ENCODE results near the gene CORO1C. TPM values are rescaled to one million over a fixed set of nuclear protein-coding genes. Genes with fewer than 3 reads are reported as not detected.

Gene CORO1C
- total and polyA plus RNA-seq, 9 of the 15 experiments (the other 6 are each of a cell fraction or from before 2014, with no cell fraction given), result 55.2 to 280 (median 150) TPM

- TF ChIP-seq GTF2A2 (tag; IDR thresholded peaks at IDR 0.05), result no peak
- TF ChIP-seq BCOR (IDR thresholded peaks at IDR 0.05), result no peak
- peak; percentile 43 for TF ChIP-seq SAP30 (IDR thresholded peaks at IDR 0.05; ENCODE audit: borderline replicate concordance, insufficient read depth, low read depth, low read length, poor library complexity, severe bottlenecking)
- peak; percentile 13; the same call in 1 of the 2 replicates for TF ChIP-seq REST (IDR thresholded peaks at IDR 0.05; ENCODE audit: borderline replicate concordance)
- 0 out of 2 replicates have a peak, but pooled peaks have one; percentile 37 for TF ChIP-seq REST (CRISPR knock-in tag; IDR thresholded peaks at IDR 0.05; ENCODE audit: low read depth)
- no peak for TF ChIP-seq E2F3 (CRISPR knock-in tag; IDR thresholded peaks at IDR 0.05)
- no peak for TF ChIP-seq ZNF174 (CRISPR knock-in tag; IDR thresholded peaks at IDR 0.05)
- 0 out of 2 replicates have a peak, but pooled peaks have one; percentile 9 for TF ChIP-seq ZNF830 (CRISPR knock-in tag; IDR thresholded peaks at IDR 0.05)
- TF ChIP-seq SMARCB1 (IDR thresholded peaks at IDR 0.05; ENCODE audit: insufficient read length, low read depth), result no peak
- TF ChIP-seq HDAC3 (IDR thresholded peaks at IDR 0.05; ENCODE audit: borderline replicate concordance, partially characterized antibody), result peak; percentile 20
- peak; percentile 8; the same call in 1 of the 2 replicates for TF ChIP-seq TFE3 (CRISPR knock-in tag; IDR thresholded peaks at IDR 0.05)
- TF ChIP-seq ZNF12 (CRISPR knock-in tag; IDR thresholded peaks at IDR 0.05), result no peak
- TF ChIP-seq HMBOX1 (IDR thresholded peaks at IDR 0.05), result no peak
- TF ChIP-seq ZBTB9 (CRISPR knock-in tag; IDR thresholded peaks at IDR 0.05), result 0 out of 2 replicates have a peak, but pooled peaks have one; percentile 59
- TF ChIP-seq GATAD2B (IDR thresholded peaks at IDR 0.05; ENCODE audit: borderline replicate concordance), result peak; percentile 57; the same call in 1 of the 2 replicates
- TF ChIP-seq EGR1 (conservative IDR thresholded peaks at IDR 0.05), result no peak
Measured at GRCh38 chr12:108691175-108691997, 39.9 kb downstream of the CORO1C start (continued).
